Measurements from ENCODE around the gene SH2D3A. TPM values are rescaled to one million over a fixed set of nuclear protein-coding genes. Genes with fewer than 3 reads are reported as not detected.

The SH2D3A gene
- total RNA-seq, 1 experiment from 2014 or later: 75.7 TPM

DNA sequence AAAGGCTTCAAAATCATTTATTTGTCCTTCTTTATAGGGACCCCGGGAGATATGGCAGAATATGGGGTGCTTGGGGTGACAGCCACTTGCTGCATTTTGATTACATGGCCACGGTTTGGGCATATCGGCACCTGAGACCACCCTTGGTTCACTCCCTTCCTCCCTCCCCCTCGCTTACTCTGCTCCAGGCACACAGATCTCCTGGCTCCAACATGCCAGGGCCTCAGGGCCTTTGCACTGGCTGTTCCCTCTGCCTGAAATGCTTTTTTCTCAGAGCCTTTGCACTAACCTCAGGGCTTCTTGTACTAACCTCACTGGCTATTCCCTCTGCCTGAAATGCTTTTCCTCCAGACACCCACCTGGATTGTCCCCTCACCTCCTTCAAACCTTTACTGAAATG, 29.0 kb upstream of the SH2D3A start:
- RAD21 ChIA-PET (ENCODE audit: low non-redundant PET in 1 of 2, low total read pairs in 2 of 2, uncharacterized antibody in 2 of 2, unreplicated experiment in 2 of 2): no interaction called here
- CTCF ChIA-PET: no interaction called here
- Histone ChIP-seq H4K20me1 (ENCODE audit: insufficient read depth) (no peaks in the 10 kb centered on the region), H3K27me3 (ENCODE audit: insufficient read depth, low read length) (no peaks in the 10 kb centered on the region), H3K9me3 (ENCODE audit: control insufficient read depth in 1 of 2, insufficient read depth in 1 of 2, low read depth in 1 of 2, low read length in 2 of 2) (no peaks in the 10 kb centered on the region; a peak in 1 of 4 replicates), H3K27ac (ENCODE audit: low read depth, low read length) (no peak overlapping the region), H3K4me2 (ENCODE audit: low read length) (no peak overlapping the region), H3K4me1 (ENCODE audit: control insufficient read depth in 1 of 2, insufficient read depth in 2 of 2, low read length in 2 of 2) (peaks cover 9 to 15% of the 10 kb centered on the region in 2 experiments), H3K79me2 (ENCODE audit: insufficient read depth, low read length) (no peaks in the 10 kb centered on the region), H2AFZ (ENCODE audit: low read depth, low read length, poor library complexity, severe bottlenecking) (no peak overlapping the region), H3K36me3 (ENCODE audit: control insufficient read depth in 1 of 2, insufficient read depth in 2 of 2, low read length in 2 of 2) (no peaks in the 10 kb centered on the region), H3K4me3 (replicated peaks in 1 of 2; ENCODE audit: low read depth in 1 of 2, low read length in 2 of 2) (no peak overlapping the region), H3K9me2 (ENCODE audit: insufficient read depth) (no peaks in the 10 kb centered on the region), H3K9ac (ENCODE audit: low read length) (no peak overlapping the region)
- TF ChIP-seq ZFX (IDR thresholded peaks at IDR 0.05) (no peak), ZNF274 (IDR thresholded peaks at IDR 0.05; ENCODE audit: low read depth, low read length) (no peak), RAD21 (IDR thresholded peaks at IDR 0.05; ENCODE audit: low read depth) (no peak), POLR2A (IDR thresholded peaks at IDR 0.05; ENCODE audit: borderline replicate concordance, extremely low read depth, insufficient read depth, insufficient read length) (no peak), EGR1 (IDR thresholded peaks at IDR 0.05; ENCODE audit: low read depth) (no peak), CEBPB (IDR thresholded peaks at IDR 0.05; ENCODE audit: low read depth) (no peak), SP1 (IDR thresholded peaks at IDR 0.05; ENCODE audit: low read depth) (no peak), SRF (IDR thresholded peaks at IDR 0.05; ENCODE audit: low read depth) (no peak), SIN3A (IDR thresholded peaks at IDR 0.05; ENCODE audit: low read depth) (no peak), YY1 (IDR thresholded peaks at IDR 0.05; ENCODE audit: extremely low read depth, insufficient replicate concordance, low read depth, low read length) (no peak), ELF1 (IDR thresholded peaks at IDR 0.05; ENCODE audit: borderline replicate concordance, low read depth) (no peak), CBX3 (IDR thresholded peaks at IDR 0.05; ENCODE audit: low read depth) (no peak), FOSL1 (IDR thresholded peaks at IDR 0.05; ENCODE audit: low read depth) (no peak), EZH2phosphoT487 (IDR thresholded peaks at IDR 0.05; ENCODE audit: borderline replicate concordance) (no peak)
- TF ChIP-seq, protein P1, sequence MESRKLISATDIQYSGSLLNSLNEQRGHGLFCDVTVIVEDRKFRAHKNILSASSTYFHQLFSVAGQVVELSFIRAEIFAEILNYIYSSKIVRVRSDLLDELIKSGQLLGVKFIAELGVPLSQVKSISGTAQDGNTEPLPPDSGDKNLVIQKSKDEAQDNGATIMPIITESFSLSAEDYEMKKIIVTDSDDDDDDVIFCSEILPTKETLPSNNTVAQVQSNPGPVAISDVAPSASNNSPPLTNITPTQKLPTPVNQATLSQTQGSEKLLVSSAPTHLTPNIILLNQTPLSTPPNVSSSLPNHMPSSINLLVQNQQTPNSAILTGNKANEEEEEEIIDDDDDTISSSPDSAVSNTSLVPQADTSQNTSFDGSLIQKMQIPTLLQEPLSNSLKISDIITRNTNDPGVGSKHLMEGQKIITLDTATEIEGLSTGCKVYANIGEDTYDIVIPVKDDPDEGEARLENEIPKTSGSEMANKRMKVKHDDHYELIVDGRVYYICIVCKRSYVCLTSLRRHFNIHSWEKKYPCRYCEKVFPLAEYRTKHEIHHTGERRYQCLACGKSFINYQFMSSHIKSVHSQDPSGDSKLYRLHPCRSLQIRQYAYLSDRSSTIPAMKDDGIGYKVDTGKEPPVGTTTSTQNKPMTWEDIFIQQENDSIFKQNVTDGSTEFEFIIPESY (IDR thresholded peaks at IDR 0.05; ENCODE audit: extremely low read depth, insufficient replicate concordance, low read length): no peak
- TF ChIP-seq, protein P2, sequence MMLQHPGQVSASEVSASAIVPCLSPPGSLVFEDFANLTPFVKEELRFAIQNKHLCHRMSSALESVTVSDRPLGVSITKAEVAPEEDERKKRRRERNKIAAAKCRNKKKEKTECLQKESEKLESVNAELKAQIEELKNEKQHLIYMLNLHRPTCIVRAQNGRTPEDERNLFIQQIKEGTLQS (IDR thresholded peaks at IDR 0.05): no peak
- TF ChIP-seq, protein P3, sequence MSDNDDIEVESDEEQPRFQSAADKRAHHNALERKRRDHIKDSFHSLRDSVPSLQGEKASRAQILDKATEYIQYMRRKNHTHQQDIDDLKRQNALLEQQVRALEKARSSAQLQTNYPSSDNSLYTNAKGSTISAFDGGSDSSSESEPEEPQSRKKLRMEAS (IDR thresholded peaks at IDR 0.05): no peak
- BruUV-seq (replicated peaks): no TSS peak
- DNase-seq (ENCODE audit: low read depth, low spot score) (no peak), ATAC-seq (no peak)
- intact Hi-C loops (cut with micrococcal nuclease): no loop called here
- POLR2A ChIA-PET: no interaction called here

Measured in HCT116 (cell line).